GM12878 (cell line): ENCODE measurements around the gene IDS. TPM values are rescaled to one million over a fixed set of nuclear protein-coding genes. Genes with fewer than 3 reads are reported as not detected.

Experiments used
- ATAC-seq: fragments of 200-7000 bp; cut with Tn5 transposase; 3 replicates; pipeline ENCODE4 v1.9.1; 2020; ENCODE audit warnings: mild to moderate bottlenecking, moderate library complexity
- BruUV-seq: library from RNA; stranded (reverse); fragments of 400-500 nt; replicated peaks from 2 replicates; lab custom pipeline; 2021; lab: Mats Ljungman, UMichigan
- CTCF ChIA-PET: fragments of 300-600 bp; sonication (Branson Sonifier 250); formaldehyde crosslinking; extraction: SDS; loops from one replicate; lab custom pipeline; 2021; ENCODE audit warnings: inconsistent platforms; lab: Yijun Ruan, JAX
- POLR2A ChIA-PET: fragments of 350-600 bp; formaldehyde crosslinking; extraction: SDS; loops from one replicate; lab custom pipeline; 2021; ENCODE audit warnings: inconsistent platforms; lab: Charles Lee
- RAD21 ChIA-PET: fragments of 300-600 bp; sonication (Branson Sonifier 250); formaldehyde crosslinking; loops from one replicate; lab custom pipeline; 2023; ENCODE audit warnings: antibody characterized with exemption; ENCODE audit not compliant: unreplicated experiment; lab: Charles Lee
- SMC1A ChIA-PET: fragments of 300-600 bp; sonication (Branson Sonifier 250); formaldehyde crosslinking; loops from one replicate; lab custom pipeline; 2023; ENCODE audit not compliant: unreplicated experiment, uncharacterized antibody; lab: Charles Lee
- DNase-seq: peaks from one replicate; pipeline ENCODE4 v3.0.0-alpha.2; 2011; ENCODE audit warnings: low read depth, low spot score
- FAIRE-seq: peaks from 3 replicates; lab custom pipeline; 2011; peaks lifted over from hg19 to GRCh38; lab: Jason Lieb, UNC
- H2AFZ ChIP-seq: 2 replicates; pipeline ENCODE4 v1.6.0; 2011; ENCODE audit warnings: low read depth, low read length, control low read depth; ENCODE audit not compliant: control insufficient read depth
- H3K27ac ChIP-seq: 2 replicates; pipeline ENCODE4 v1.5.1; 2011; ENCODE audit warnings: control low read depth; ENCODE audit not compliant: control insufficient read depth, insufficient read depth
- H3K27me3 ChIP-seq, 2 experiments: replicated peaks in 1 of 2; 2 replicates each; pipeline versions ENCODE4 v1.6.0 to v1.6.1; 2011; ENCODE audit warnings: low read length in 1 of 2; ENCODE audit not compliant: control insufficient read depth in 2 of 2, insufficient read depth in 2 of 2
- H3K36me3 ChIP-seq, 2 experiments: 2 replicates each; pipeline ENCODE4 v1.5.1; 2011; ENCODE audit warnings: low read length in 1 of 2; ENCODE audit not compliant: control insufficient read depth in 2 of 2, insufficient read depth in 2 of 2
- H3K4me1 ChIP-seq: 2 replicates; pipeline ENCODE4 v1.6.1; 2011; ENCODE audit warnings: mild to moderate bottlenecking, low read length, moderate library complexity, mixed read lengths; ENCODE audit not compliant: control insufficient read depth, insufficient read depth
- H3K4me2 ChIP-seq: 2 replicates; pipeline ENCODE4 v1.6.0; 2011; ENCODE audit warnings: control low read depth; ENCODE audit not compliant: control insufficient read depth, insufficient read depth
- H3K4me3 ChIP-seq: fragments of 200-600 bp; sonication (generic); 2 replicates; pipeline ENCODE4 v1.5.1; 2016
- H3K79me2 ChIP-seq: 2 replicates; pipeline ENCODE4 v1.6.0; 2011; ENCODE audit warnings: low read length; ENCODE audit not compliant: control insufficient read depth, insufficient read depth
- H3K9ac ChIP-seq: 2 replicates; pipeline ENCODE4 v1.8.0; 2011; ENCODE audit warnings: low read length, control low read depth, mixed read lengths; ENCODE audit not compliant: control insufficient read depth, insufficient read depth
- H3K9me3 ChIP-seq: replicated peaks from 3 replicates; pipeline ENCODE4 v1.5.1; 2011; ENCODE audit warnings: mild to moderate bottlenecking, low read length; ENCODE audit not compliant: control insufficient read depth, insufficient read depth
- H4K20me1 ChIP-seq: 2 replicates; pipeline ENCODE4 v1.6.0; 2011; ENCODE audit not compliant: control insufficient read depth, insufficient read depth
- BCL3 ChIP-seq: IDR thresholded peaks from 2 replicates; pipeline ENCODE4 v1.6.1; 2011; ENCODE audit warnings: borderline replicate concordance, low read depth, mild to moderate bottlenecking, moderate library complexity, low read length; ENCODE audit not compliant: insufficient read depth, poor library complexity, severe bottlenecking
- HCFC1 ChIP-seq: fragments of 150-350 bp; IDR thresholded peaks from 2 replicates; pipeline ENCODE4 v1.6.1; 2014; ENCODE audit warnings: low read length
- KLF5 ChIP-seq: fragments of 450-650 bp; IDR thresholded peaks from 2 replicates; pipeline ENCODE4 v1.6.1; 2014; ENCODE audit warnings: mild to moderate bottlenecking; ENCODE audit not compliant: partially characterized antibody
- NFIC ChIP-seq: IDR thresholded peaks from 2 replicates; pipeline ENCODE4 v1.6.1; 2012; ENCODE audit warnings: low read depth, mild to moderate bottlenecking, inconsistent platforms, low read length, moderate library complexity
- NR2C1 ChIP-seq: fragments of 450-650 bp; IDR thresholded peaks from 2 replicates; pipeline ENCODE4 v1.6.1; 2017; ENCODE audit warnings: antibody characterized with exemption, mild to moderate bottlenecking, moderate library complexity
- REST ChIP-seq: IDR thresholded peaks from 2 replicates; pipeline ENCODE4 v1.6.1; 2012; ENCODE audit warnings: mild to moderate bottlenecking, low read depth, low read length
- RUNX3 ChIP-seq: IDR thresholded peaks from 2 replicates; pipeline ENCODE4 v1.6.1; 2012; ENCODE audit warnings: low read length, inconsistent platforms
- ZNF207 ChIP-seq: fragments of 450-650 bp; IDR thresholded peaks from 2 replicates; pipeline ENCODE4 v1.6.1; 2014; ENCODE audit warnings: antibody characterized with exemption, mild to moderate bottlenecking, borderline replicate concordance
- ZNF24 ChIP-seq: fragments of 450-650 bp; IDR thresholded peaks from 2 replicates; pipeline ENCODE4 v1.6.1; 2017; ENCODE audit warnings: antibody characterized with exemption, mild to moderate bottlenecking
- WGBS: methylation state at CpG from one replicate; pipeline ENCODE4 v1.1.6; 2016; ENCODE audit warnings: low lambda C conversion rate; ENCODE audit not compliant: insufficient replicate concordance, insufficient coverage; ENCODE audit errors: missing lambda C conversion rate; 5-methylcytosine and 5-hydroxymethylcytosine counted together
- in situ Hi-C: fragments of 300-500 bp; cut with MboI; formaldehyde crosslinking; loops from 9 replicates; pipeline ENCODE4 v1.14.3; 2018; ENCODE audit warnings: mixed read lengths
- intact Hi-C: fragments of 100-400 bp; cut with micrococcal nuclease; formaldehyde crosslinking; loops from one replicate; pipeline ENCODE4 v1.14.2; 2022; ENCODE audit not compliant: unreplicated experiment
- polyA plus RNA-seq, 11 experiments: library from polyadenylated mRNA; depleted of rRNA in 4 of 11; unstranded in 6 of 11; stranded (reverse) in 5 of 11; fragments of >200 nt; fragmentation: Nextera tagmentation in 4 of 11; fragmentation: Illumina TruSeq in 1 of 11; extraction: Ambion mirVana in 4 of 11; extraction: Trizol in 1 of 11; gene quantifications; 1 replicate in 1 of 11; 2 replicates in 10 of 11; pipeline versions ENCODE4 v1.2.1 to v1.2.3, GENCODE V29; 2011 to 2016; ENCODE audit warnings: inconsistent platforms in 2 of 11, missing spikeins in 2 of 11, low read depth in 1 of 11
- total RNA-seq, 4 experiments: library from RNA; depleted of rRNA in 3 of 4; stranded (reverse); fragments of >200 nt in 3 of 4; fragmentation: Illumina TruSeq in 1 of 4; extraction: Trizol in 1 of 4; gene quantifications; 2 replicates each; pipeline versions ENCODE4 v1.2.1 to v1.2.3, GENCODE V29; 2013 to 2021

IDS gene
- total and polyA plus RNA-seq, 10 of the 15 experiments (the other 5 are each of a cell fraction or from before 2014, with no cell fraction given) = 6.1 to 79.1 (median 51.7) TPM

- no peak for FAIRE-seq
- SMC1A ChIA-PET = no interaction called here
These were observed 46.5 kb downstream of the IDS start for GRCh38 chrX:149458586-149458985.

GRCh38 chrX:149456476-149457245, 48.4 kb downstream of the IDS start:
- ChIA-PET CTCF (no interaction called here), RAD21 (no interaction called here), POLR2A (no interaction called here), SMC1A (no interaction called here)
- no peak overlapping the region for H3K4me2 ChIP-seq
- H4K20me1 ChIP-seq = no peaks in the 10 kb centered on the region
- intact Hi-C loops = no loop called here
- H3K4me1 ChIP-seq = no peaks in the 10 kb centered on the region
- 14% methylated on average over 9 of the region's 9 CpGs for WGBS
- H3K4me3 ChIP-seq = no peak overlapping the region
- H3K36me3 ChIP-seq = no peaks in the 10 kb centered on the region
- no peaks in the 10 kb centered on the region for H3K79me2 ChIP-seq
- DNase-seq (no peak), ATAC-seq (no peak), FAIRE-seq (no peak)
- no peak overlapping the region for H2AFZ ChIP-seq
- no TSS peak for BruUV-seq
- H3K27me3 ChIP-seq = no peaks in the 10 kb centered on the region
- H3K9ac ChIP-seq = no peak overlapping the region
- H3K9me3 ChIP-seq = no peaks in the 10 kb centered on the region
- in situ Hi-C loops = no loop called here
- no peak overlapping the region for H3K27ac ChIP-seq
- TF ChIP-seq REST (no peak), ZNF24 (no peak), NFIC (no peak), NR2C1 (no peak), ZNF207 (no peak), RUNX3 (no peak), KLF5 (no peak), HCFC1 (no peak)

More at GRCh38 chrX:149458586-149458985, 46.5 kb downstream of the IDS start:
- Histone ChIP-seq H3K79me2 (no peaks in the 10 kb centered on the region), H3K27ac (no peak overlapping the region), H3K4me1 (no peaks in the 10 kb centered on the region), H3K9ac (no peak overlapping the region), H4K20me1 (no peaks in the 10 kb centered on the region), H3K4me3 (no peak overlapping the region), H3K4me2 (no peak overlapping the region), H3K27me3 (no peaks in the 10 kb centered on the region), H3K36me3 (no peaks in the 10 kb centered on the region), H2AFZ (no peak overlapping the region), H3K9me3 (no peaks in the 10 kb centered on the region)
- intact Hi-C loops (no loop called here), in situ Hi-C loops (no loop called here)
- CTCF ChIA-PET = interaction anchor here (1.2 kb wide), 1 partner anchor 12 kb away, joined by 4 read pairs; no protein-coding TSS in a partner anchor
- no peak for TF ChIP-seq BCL3
- ATAC-seq (no peak), DNase-seq (no peak)
- RAD21 ChIA-PET = no interaction called here
- BruUV-seq = no TSS peak
- POLR2A ChIA-PET = no interaction called here
